Right lobe of liver (tissue), 4 donors: Measurements from ENCODE around the gene DRAXIN.

Source experiments
- CTCF ChIP-seq, 4 donors: fragments of 200-600 bp in 3 of 4; fragments of 450-650 bp in 1 of 4; IDR thresholded peaks; one replicate each; pipeline versions ENCODE4 v1.5.1 to v1.8.0; 2016 to 2022; ENCODE audit warnings: antibody characterized with exemption in 4 of 4, mild to moderate bottlenecking in 2 of 4
- POLR2A ChIP-seq: fragments of 450-650 bp; IDR thresholded peaks from one replicate; pipeline ENCODE4 v1.6.1; 2017; ENCODE audit warnings: antibody characterized with exemption, mild to moderate bottlenecking
- donor health status: DM: no; HTN: no; CAD: no.
- donor health status: DM: no; HTN: no; CAD: no.
- donor health status: DM: no; HTN: yes; CAD: no.

- TF ChIP-seq CTCF (IDR thresholded peaks at IDR 0.05) (no peak), POLR2A (no peak)
Observed at GRCh38 chr1:11721311-11721710, 29.8 kb downstream of the DRAXIN start.
